Hepatocyte (in vitro differentiated cells): ENCODE data around the gene AVPR1B. TPM values are rescaled to one million over a fixed set of nuclear protein-coding genes. Genes with fewer than 3 reads are reported as not detected.

Experiments
- DNase-seq: peaks from one replicate; pipeline ENCODE4 v3.0.0-alpha.2; 2016; ENCODE audit warnings: low spot score
- H2AFZ ChIP-seq: fragments of 200-600 bp; sonication (generic); 2 replicates; pipeline ENCODE4 v1.6.0; 2016; ENCODE audit warnings: antibody characterized with exemption, mild to moderate bottlenecking
- H3K27ac ChIP-seq: fragments of 200-600 bp; sonication (generic); 2 replicates; pipeline ENCODE4 v1.5.1; 2016; ENCODE audit warnings: mild to moderate bottlenecking
- H3K27me3 ChIP-seq: fragments of 200-600 bp; sonication (generic); 2 replicates; pipeline ENCODE4 v1.6.1; 2016
- H3K36me3 ChIP-seq: fragments of 200-600 bp; sonication (generic); replicated peaks from 2 replicates; pipeline ENCODE4 v1.5.1; 2016; ENCODE audit warnings: low read depth; ENCODE audit not compliant: insufficient read depth
- H3K4me1 ChIP-seq: fragments of 200-600 bp; sonication (generic); 2 replicates; pipeline ENCODE4 v1.5.1; 2016; ENCODE audit warnings: mild to moderate bottlenecking, moderate library complexity; ENCODE audit not compliant: insufficient read depth
- H3K4me2 ChIP-seq: fragments of 200-600 bp; sonication (generic); 2 replicates; pipeline ENCODE4 v1.6.0; 2016
- H3K4me3 ChIP-seq: fragments of 200-600 bp; sonication (generic); 2 replicates; pipeline ENCODE4 v1.5.1; 2016; ENCODE audit warnings: mild to moderate bottlenecking
- H3K79me2 ChIP-seq: fragments of 200-600 bp; sonication (generic); 2 replicates; pipeline ENCODE4 v1.6.0; 2017; ENCODE audit warnings: mild to moderate bottlenecking
- H3K9me2 ChIP-seq: fragments of 200-600 bp; sonication (generic); replicated peaks from 2 replicates; pipeline ENCODE4 v1.6.0; 2017; ENCODE audit warnings: mild to moderate bottlenecking; ENCODE audit not compliant: insufficient read depth
- H3K9me3 ChIP-seq: fragments of 200-600 bp; sonication (generic); 2 replicates; pipeline ENCODE4 v1.5.1; 2016; ENCODE audit warnings: low read depth, mild to moderate bottlenecking
- H4K20me1 ChIP-seq: fragments of 200-600 bp; sonication (generic); 2 replicates; pipeline ENCODE4 v1.6.0; 2016; ENCODE audit warnings: mild to moderate bottlenecking; ENCODE audit not compliant: insufficient read depth, poor library complexity, severe bottlenecking
- CTCF ChIP-seq: fragments of 200-600 bp; sonication (generic); IDR thresholded peaks from 2 replicates; pipeline ENCODE4 v1.5.1; 2016; ENCODE audit warnings: antibody characterized with exemption, mild to moderate bottlenecking; ENCODE audit not compliant: poor library complexity
- EZH2 ChIP-seq: fragments of 200-600 bp; sonication (generic); IDR thresholded peaks from 2 replicates; pipeline ENCODE4 v1.6.1; 2016; ENCODE audit warnings: antibody characterized with exemption, mild to moderate bottlenecking, borderline replicate concordance
- EZH2phosphoT487 ChIP-seq: fragments of 200-600 bp; sonication (generic); IDR thresholded peaks from one replicate; pipeline ENCODE4 v1.6.1; 2018; ENCODE audit warnings: antibody characterized with exemption, mild to moderate bottlenecking, low read depth, moderate library complexity; ENCODE audit not compliant: unreplicated experiment, severe bottlenecking
- WGBS: methylation state at CpG from one replicate; pipeline ENCODE4 v1.1.6; 2016; ENCODE audit warnings: low lambda C conversion rate; ENCODE audit errors: missing lambda C conversion rate; 5-methylcytosine and 5-hydroxymethylcytosine counted together
- polyA plus RNA-seq: library from polyadenylated mRNA; unstranded; fragments of >200 nt; fragmentation: Nextera tagmentation; extraction: Ambion mirVana; gene quantifications from 2 replicates; pipeline ENCODE4 v1.2.1, GENCODE V29; 2016
- total RNA-seq: library from RNA; depleted of rRNA; stranded (reverse); fragments of >200 nt; gene quantifications from 2 replicates; pipeline ENCODE4 v1.2.3, GENCODE V29; 2014

AVPR1B gene
- total and polyA plus RNA-seq, 2 experiments from 2014 or later = not detected

GRCh38 chr1:206135248-206135647 lies 18.1 kb upstream of the AVPR1B start:
- no peak for DNase-seq
- TF ChIP-seq EZH2phosphoT487 = no peak
- no peak for TF ChIP-seq CTCF
- no peak for TF ChIP-seq EZH2
- H3K79me2 ChIP-seq = no peaks in the 10 kb centered on the region
- no peaks in the 10 kb centered on the region for H3K27me3 ChIP-seq
- WGBS = 92% methylated on average over 2 of the region's 2 CpGs
- no peaks in the 10 kb centered on the region for H3K9me2 ChIP-seq
- H3K9me3 ChIP-seq = no peaks in the 10 kb centered on the region
- no peaks in the 10 kb centered on the region for H3K4me1 ChIP-seq
- H3K36me3 ChIP-seq = no peaks in the 10 kb centered on the region
- H3K27ac ChIP-seq = no peak overlapping the region
- H4K20me1 ChIP-seq = no peaks in the 10 kb centered on the region
- H3K4me2 ChIP-seq = no peak overlapping the region
- no peak overlapping the region for H3K4me3 ChIP-seq
- no peak overlapping the region for H2AFZ ChIP-seq

- DNase-seq = peak; percentile 55
- 70% methylated on average over 7 of the region's 7 CpGs for WGBS
- H3K27ac ChIP-seq = no peak overlapping the region
These were observed 16.7 kb upstream of the AVPR1B start for GRCh38 chr1:206133751-206134415.

GRCh38 chr1:206131037-206131436 lies 13.8 kb upstream of the AVPR1B start:
- 76% methylated on average over 7 of the region's 7 CpGs for WGBS
- H3K9me3 ChIP-seq = no peaks in the 10 kb centered on the region
- H3K9me2 ChIP-seq = no peaks in the 10 kb centered on the region
- H3K27me3 ChIP-seq = no peaks in the 10 kb centered on the region
- no peak overlapping the region for H3K4me2 ChIP-seq
- no peaks in the 10 kb centered on the region for H3K4me1 ChIP-seq
- no peaks in the 10 kb centered on the region for H3K79me2 ChIP-seq
- no peak overlapping the region for H3K4me3 ChIP-seq
- no peaks in the 10 kb centered on the region for H4K20me1 ChIP-seq
- no peaks in the 10 kb centered on the region for H3K36me3 ChIP-seq
- no peak overlapping the region for H3K27ac ChIP-seq
- H2AFZ ChIP-seq = no peak overlapping the region
- DNase-seq = no peak
- TF ChIP-seq CTCF (no peak), EZH2phosphoT487 (no peak), EZH2 (no peak)

More at GRCh38 chr1:206133751-206134415, 16.7 kb upstream of the AVPR1B start:
- H2AFZ ChIP-seq = no peak overlapping the region
- no peaks in the 10 kb centered on the region for H3K79me2 ChIP-seq
- no peaks in the 10 kb centered on the region for H4K20me1 ChIP-seq
- H3K4me2 ChIP-seq = no peak overlapping the region
- no peaks in the 10 kb centered on the region for H3K27me3 ChIP-seq
- no peaks in the 10 kb centered on the region for H3K9me2 ChIP-seq
- H3K4me3 ChIP-seq = no peak overlapping the region
- TF ChIP-seq EZH2phosphoT487 (no peak), CTCF (no peak), EZH2 (no peak)
- H3K36me3 ChIP-seq = no peaks in the 10 kb centered on the region
- H3K4me1 ChIP-seq = no peaks in the 10 kb centered on the region
- no peaks in the 10 kb centered on the region for H3K9me3 ChIP-seq

GRCh38 chr1:206128196-206128595 lies 11.0 kb upstream of the AVPR1B start:
- no peaks in the 10 kb centered on the region for H3K79me2 ChIP-seq
- H3K4me2 ChIP-seq = no peak overlapping the region
- no peak for TF ChIP-seq EZH2
- TF ChIP-seq EZH2phosphoT487 = no peak
- 74% methylated on average over 4 of the region's 4 CpGs for WGBS
- no peaks in the 10 kb centered on the region for H3K27me3 ChIP-seq
- no peaks in the 10 kb centered on the region for H3K4me1 ChIP-seq
- no peak overlapping the region for H3K4me3 ChIP-seq
- no peak overlapping the region for H3K27ac ChIP-seq
- no peaks in the 10 kb centered on the region for H4K20me1 ChIP-seq
- H3K9me3 ChIP-seq = no peaks in the 10 kb centered on the region
- no peak overlapping the region for H2AFZ ChIP-seq
- DNase-seq = no peak
- no peaks in the 10 kb centered on the region for H3K9me2 ChIP-seq
- H3K36me3 ChIP-seq = no peaks in the 10 kb centered on the region
